GM21576 (cell line): ENCODE data around the gene FAM20C.
"Not testable (repeated sequence)": the region's sequence is repeated elsewhere in the genome, so short reads cannot be mapped to it uniquely, and the experiment has no call there.

Experiments used
- ATAC-seq: cut with Tn5 transposase; IDR thresholded peaks from one replicate; pipeline ENCODE4 v1.9.1; 2021; ENCODE audit warnings: mild to moderate bottlenecking, moderate library complexity; ENCODE audit not compliant: unreplicated experiment

Gene FAM20C

GRCh38 chr7:254337-255037, 62.1 kb downstream of the FAM20C start:
- no peak for ATAC-seq

GRCh38 chr7:255038-255435, 62.7 kb downstream of the FAM20C start:
- ATAC-seq: no peak

GRCh38 chr7:255721-256361, 63.5 kb downstream of the FAM20C start:
- no peak for ATAC-seq

GRCh38 chr7:256461-256940, 64.1 kb downstream of the FAM20C start:
- ATAC-seq: no peak

- ATAC-seq: no peak
These were observed 64.7 kb downstream of the FAM20C start for GRCh38 chr7:256981-257646.

GRCh38 chr7:257647-257992, 65.2 kb downstream of the FAM20C start:
- ATAC-seq: no peak

- no peak for ATAC-seq
These were observed 66.3 kb downstream of the FAM20C start for GRCh38 chr7:258476-259190.

- ATAC-seq: no peak
These were observed 66.8 kb downstream of the FAM20C start for GRCh38 chr7:259191-259505.

GRCh38 chr7:259751-260405, 67.5 kb downstream of the FAM20C start:
- no peak for ATAC-seq

GRCh38 chr7:260441-261281, 68.3 kb downstream of the FAM20C start:
- ATAC-seq: no peak

- no peak for ATAC-seq
These were observed 69.2 kb downstream of the FAM20C start for GRCh38 chr7:261341-262250.

GRCh38 chr7:262251-262572, 69.8 kb downstream of the FAM20C start:
- no peak for ATAC-seq

GRCh38 chr7:262631-263311, 70.4 kb downstream of the FAM20C start:
- ATAC-seq: not testable (repeated sequence)

- not testable (repeated sequence) for ATAC-seq
These were observed 71.3 kb downstream of the FAM20C start for GRCh38 chr7:263483-264351.

GRCh38 chr7:264541-265191, 72.3 kb downstream of the FAM20C start:
- no peak for ATAC-seq

GRCh38 chr7:265192-265997, 73.0 kb downstream of the FAM20C start:
- no peak for ATAC-seq
